GM12873 (cell line): ENCODE results near the gene TMEM176A.

Experiments
- CTCF ChIP-seq: IDR thresholded peaks from 2 replicates; pipeline ENCODE4 v1.5.1; 2012; ENCODE audit warnings: low read depth, mild to moderate bottlenecking, moderate library complexity, low read length, control low read depth; ENCODE audit not compliant: insufficient read depth; ENCODE audit errors: missing control alignments

Gene TMEM176A

GRCh38 chr7:150791304-150791703 lies 9.3 kb upstream of the TMEM176A start:
- no peak for TF ChIP-seq CTCF

GRCh38 chr7:150791746-150792452 lies 8.7 kb upstream of the TMEM176A start:
- TF ChIP-seq CTCF: no peak

GRCh38 chr7:150793569-150794238 lies 6.9 kb upstream of the TMEM176A start:
- TF ChIP-seq CTCF: no peak

- no peak for TF ChIP-seq CTCF
Observed at GRCh38 chr7:150797661-150798060, 2.9 kb upstream of the TMEM176A start.

GRCh38 chr7:150799156-150799555 lies 1.4 kb upstream of the TMEM176A start:
- TF ChIP-seq CTCF: no peak

- TF ChIP-seq CTCF: no peak
Observed at GRCh38 chr7:150799741-150800580, 608 bp upstream of the TMEM176A start, which contains the start of gene TMEM176B. Gene TMEM176B (minus strand): TSS chr7:150800364. CDS start chr7:150796569, 3,795 bp downstream.

- TF ChIP-seq CTCF: no peak
Observed at GRCh38 chr7:150801242-150801945, 825 bp downstream of the TMEM176A start.
